Measurements from ENCODE around the gene MTRFR.

GRCh38 chr12:123283461-123283860 is 50.2 kb downstream of the MTRFR start:
- no peak for TF ChIP-seq TAF1 (IDR thresholded peaks at IDR 0.05; ENCODE audit: low read depth, low read length)
- TF ChIP-seq POLR2A (IDR thresholded peaks at IDR 0.05; ENCODE audit: low read depth, low read length): no peak
- TF ChIP-seq POLR2AphosphoS5 (IDR thresholded peaks at IDR 0.05; ENCODE audit: low read depth, low read length): no peak
